Gastroesophageal sphincter (tissue), 4 donors: ENCODE data around the gene TRMT13. TPM values are rescaled to one million over a fixed set of nuclear protein-coding genes. Genes with fewer than 3 reads are reported as not detected.

Experiments
- ATAC-seq: fragments of 150-250 bp; one replicate; pipeline ENCODE4 v1.9.1; 2016; ENCODE audit warnings: mild to moderate bottlenecking, moderate library complexity
- H3K27ac ChIP-seq, 4 donors: fragments of 200-600 bp; sonication (generic) in 3 of 4; 1 replicate in 3 of 4; 2 replicates in 1 of 4; pipeline ENCODE4 v1.5.1; 2016 to 2019
- H3K27me3 ChIP-seq: fragments of 200-600 bp; sonication (generic); one replicate; pipeline ENCODE4 v1.5.1; 2019
- H3K36me3 ChIP-seq, 2 donors: fragments of 200-600 bp; sonication (generic); one replicate each; pipeline ENCODE4 v1.5.1; 2019; ENCODE audit warnings: control low read depth in 1 of 2
- H3K4me1 ChIP-seq, 3 donors: fragments of 200-600 bp; sonication (generic); 1 replicate in 2 of 3; 2 replicates in 1 of 3; pipeline ENCODE4 v1.5.1; 2016 to 2019; ENCODE audit warnings: control low read depth in 2 of 3
- H3K4me3 ChIP-seq, 2 donors: fragments of 200-600 bp; sonication (generic); one replicate each; pipeline ENCODE4 v1.5.1; 2019; ENCODE audit warnings: mild to moderate bottlenecking in 1 of 2, moderate library complexity in 1 of 2
- H3K9me3 ChIP-seq, 3 donors: fragments of 200-600 bp; sonication (generic); one replicate each; pipeline ENCODE4 v1.5.1; 2017 to 2019; ENCODE audit warnings: control low read depth in 2 of 3
- CTCF ChIP-seq, 4 experiments: fragments of 200-600 bp in 2 of 4; fragments of 450-650 bp in 2 of 4; sonication (generic) in 1 of 4; IDR thresholded peaks; one replicate each; pipeline ENCODE4 v1.5.1; 2017 to 2019; ENCODE audit warnings: antibody characterized with exemption in 4 of 4, mild to moderate bottlenecking in 2 of 4, moderate library complexity in 2 of 4
- EP300 ChIP-seq: sonication (generic); formaldehyde crosslinking; IDR thresholded peaks from one replicate; pipeline ENCODE4 v1.6.1; 2017; ENCODE audit warnings: antibody characterized with exemption, mild to moderate bottlenecking
- POLR2A ChIP-seq, 2 donors: fragments of 450-650 bp; IDR thresholded peaks; one replicate each; pipeline ENCODE4 v1.6.1; 2017; ENCODE audit warnings: antibody characterized with exemption in 2 of 2, mild to moderate bottlenecking in 2 of 2, moderate library complexity in 1 of 2
- POLR2AphosphoS5 ChIP-seq: sonication (generic); formaldehyde crosslinking; IDR thresholded peaks from one replicate; pipeline ENCODE4 v1.6.1; 2017; ENCODE audit warnings: antibody characterized with exemption
- WGBS, 2 donors: methylation state at CpG; one replicate each; pipeline ENCODE4 v1.1.5; 2018; ENCODE audit warnings: low coverage in 1 of 2; 5-methylcytosine and 5-hydroxymethylcytosine counted together
- total RNA-seq, 4 donors: library from RNA; depleted of rRNA; stranded (reverse); fragments of >200 nt; gene quantifications; one replicate each; pipeline ENCODE4 v1.1.0, GENCODE V29; 2016

TRMT13 gene
- total RNA-seq, 4 donors from 2014 or later: 6.1 to 24.9 (median 19.4) TPM

- H3K4me1 ChIP-seq: no peaks in the 10 kb centered on the region
- TF ChIP-seq POLR2A (IDR thresholded peaks at IDR 0.05): no peak
- TF ChIP-seq POLR2AphosphoS5: no peak
- TF ChIP-seq CTCF (IDR thresholded peaks at IDR 0.05): no peak
- no peak for TF ChIP-seq EP300
- H3K27me3 ChIP-seq: no peaks in the 10 kb centered on the region
- no peak for ATAC-seq
- peaks cover 0 to 3% (median 0%) of the 10 kb centered on the region in 3 donors for H3K9me3 ChIP-seq
- no peak overlapping the region for H3K4me3 ChIP-seq
- 42 to 57% methylated on average over 1 of the region's 1 CpG for WGBS, 2 donors
- H3K36me3 ChIP-seq: peaks cover 0 to 81% of the 10 kb centered on the region in 2 donors
- H3K27ac ChIP-seq: no peak overlapping the region
Measured at GRCh38 chr1:100100202-100100601, 32.8 kb upstream of the TRMT13 start.

GRCh38 chr1:100101564-100101963 is 31.4 kb upstream of the TRMT13 start:
- peaks cover 0 to 84% of the 10 kb centered on the region in 2 donors for H3K36me3 ChIP-seq
- H3K4me1 ChIP-seq: no peaks in the 10 kb centered on the region
- H3K4me3 ChIP-seq: no peak overlapping the region
- H3K27ac ChIP-seq: no peak overlapping the region
- 92 to 95% methylated on average over 2 of the region's 2 CpGs for WGBS, 2 donors
- ATAC-seq: no peak
- no peaks in the 10 kb centered on the region for H3K9me3 ChIP-seq
- H3K27me3 ChIP-seq: no peaks in the 10 kb centered on the region
- TF ChIP-seq CTCF (IDR thresholded peaks at IDR 0.05) (no peak), POLR2AphosphoS5 (no peak), POLR2A (IDR thresholded peaks at IDR 0.05) (no peak), EP300 (no peak)

- peaks cover 0 to 54% of the 10 kb centered on the region in 2 donors for H3K36me3 ChIP-seq
- no peak overlapping the region for H3K4me3 ChIP-seq
- no peak overlapping the region for H3K27ac ChIP-seq
- no peaks in the 10 kb centered on the region for H3K9me3 ChIP-seq
- WGBS, 2 donors: 83% methylated on average over 4 of the region's 4 CpGs; no CpG with 5 or more reads in 1 of the 2 donors
- ATAC-seq: no peak
- TF ChIP-seq CTCF (IDR thresholded peaks at IDR 0.05): no peak
- no peak for TF ChIP-seq POLR2A (IDR thresholded peaks at IDR 0.05)
- no peak for TF ChIP-seq EP300
- no peak for TF ChIP-seq POLR2AphosphoS5
- no peaks in the 10 kb centered on the region for H3K4me1 ChIP-seq
- no peaks in the 10 kb centered on the region for H3K27me3 ChIP-seq
Measured at GRCh38 chr1:100107696-100108095, 25.3 kb upstream of the TRMT13 start.

GRCh38 chr1:100109554-100110066 is 23.4 kb upstream of the TRMT13 start:
- Histone ChIP-seq H3K4me3 (no peak overlapping the region), H3K27ac (no peak overlapping the region), H3K36me3 (peaks cover 0 to 35% of the 10 kb centered on the region in 2 donors), H3K27me3 (no peaks in the 10 kb centered on the region), H3K4me1 (no peaks in the 10 kb centered on the region), H3K9me3 (no peaks in the 10 kb centered on the region)
- TF ChIP-seq POLR2AphosphoS5 (no peak), EP300 (no peak), CTCF (IDR thresholded peaks at IDR 0.05) (no peak), POLR2A (IDR thresholded peaks at IDR 0.05) (no peak)
- ATAC-seq: no peak

GRCh38 chr1:100115524-100115923 is 17.4 kb upstream of the TRMT13 start:
- Histone ChIP-seq H3K27me3 (no peaks in the 10 kb centered on the region), H3K36me3 (peaks cover 0 to 30% of the 10 kb centered on the region in 2 donors), H3K9me3 (no peaks in the 10 kb centered on the region), H3K4me1 (no peaks in the 10 kb centered on the region), H3K4me3 (no peak overlapping the region), H3K27ac (no peak overlapping the region)
- TF ChIP-seq CTCF (IDR thresholded peaks at IDR 0.05) (no peak), POLR2AphosphoS5 (no peak), POLR2A (IDR thresholded peaks at IDR 0.05) (no peak), EP300 (no peak)
- no peak for ATAC-seq
- WGBS, 2 donors: 88 to 93% methylated on average over 4 of the region's 4 CpGs
